HG02943 (cell line): ENCODE results near the gene CLHC1.
"Not testable (repeated sequence)": the region's sequence is repeated elsewhere in the genome, so short reads cannot be mapped to it uniquely, and the experiment has no call there.

Experiments used
- ATAC-seq: cut with Tn5 transposase; IDR thresholded peaks from one replicate; pipeline ENCODE4 v1.9.1; 2021; ENCODE audit warnings: mild to moderate bottlenecking, low read depth, moderate library complexity; ENCODE audit not compliant: unreplicated experiment

CLHC1 gene

DNA sequence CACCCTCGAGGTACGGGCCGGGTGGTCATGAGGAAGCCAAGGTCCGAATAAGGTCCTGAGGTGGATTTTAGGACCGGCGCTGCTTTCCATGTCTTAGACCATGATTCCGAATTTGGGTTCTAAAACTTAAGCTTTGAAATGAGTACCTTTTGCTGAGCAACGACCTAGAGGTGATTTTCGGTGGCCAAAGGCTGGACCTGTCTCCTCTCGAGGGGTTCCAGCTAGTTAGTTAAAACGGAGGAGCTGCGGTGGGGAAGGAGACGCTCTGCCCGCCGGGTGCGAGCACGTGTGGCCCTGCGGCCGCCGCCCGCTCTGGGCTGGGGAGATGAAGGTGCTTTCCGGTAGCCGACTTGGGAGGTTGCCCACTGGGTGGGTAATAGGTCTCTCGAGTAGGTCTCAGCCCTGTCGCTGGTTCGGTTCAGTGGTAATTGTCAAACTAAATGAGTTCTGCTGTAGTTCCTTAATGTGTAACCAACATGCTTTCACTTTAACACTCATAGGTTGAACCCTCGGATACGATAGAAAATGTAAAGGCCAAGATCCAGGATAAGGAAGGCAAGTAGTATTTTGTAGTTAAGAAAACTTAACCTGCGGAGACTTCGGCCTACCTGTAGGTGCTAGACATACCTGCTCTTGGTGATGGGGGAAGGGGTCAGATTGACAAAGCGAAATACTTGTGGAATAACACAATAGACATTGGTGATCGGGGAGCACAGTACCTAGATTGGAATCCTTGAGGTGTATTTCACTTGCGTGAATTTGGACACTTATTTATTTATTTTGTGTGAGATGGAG lies 967 bp upstream of the CLHC1 start:
- peak; percentile 31 for ATAC-seq

GRCh38 chr2:55231546-55232083 lies 478 bp downstream of the CLHC1 start:
- ATAC-seq, result no peak

DNA sequence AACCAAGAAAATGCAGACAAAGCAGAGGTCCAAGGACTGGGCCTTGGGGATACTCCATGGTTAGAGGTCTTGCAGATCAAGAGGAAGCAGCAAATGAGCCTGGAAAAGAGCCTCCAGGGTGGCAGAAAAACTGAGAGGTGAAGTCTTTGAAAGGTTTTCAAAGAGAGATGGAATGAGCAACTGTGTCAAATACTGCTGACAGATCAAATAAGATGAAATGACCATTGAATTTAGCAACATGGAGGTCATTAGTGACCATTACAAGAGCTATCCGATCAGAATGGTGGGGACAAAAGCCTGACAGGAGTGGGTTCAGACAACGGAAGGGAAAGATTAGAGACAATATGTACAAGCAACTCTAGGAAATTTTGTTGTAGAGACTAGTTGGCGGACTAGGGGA lies 1.5 kb downstream of the CLHC1 start:
- ATAC-seq, result no peak

DNA sequence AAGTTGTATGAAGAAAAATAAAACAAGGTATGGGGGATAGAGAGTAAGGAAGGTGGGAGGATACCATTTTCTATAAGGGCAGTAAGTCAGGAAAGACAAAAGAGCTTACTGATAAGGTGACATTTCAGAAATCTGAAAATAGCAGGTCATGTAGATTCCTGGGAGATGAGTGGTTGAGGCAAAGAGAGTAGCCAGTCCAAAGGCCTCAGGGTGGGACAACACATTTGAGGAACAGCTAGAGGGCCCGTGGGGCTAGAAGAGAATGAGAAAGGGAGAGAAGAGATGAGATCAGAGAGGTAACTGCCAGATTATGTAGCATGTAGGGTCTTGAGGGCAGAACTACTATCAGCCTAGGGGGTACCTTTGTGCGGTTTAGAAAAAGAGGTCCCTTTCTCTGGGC lies 2.9 kb downstream of the CLHC1 start:
- ATAC-seq, result no peak

- no peak for ATAC-seq
Observed at GRCh38 chr2:55228226-55228563, 3.9 kb downstream of the CLHC1 start.

GRCh38 chr2:55227437-55228225 lies 4.5 kb downstream of the CLHC1 start:
- not testable (repeated sequence) for ATAC-seq

DNA sequence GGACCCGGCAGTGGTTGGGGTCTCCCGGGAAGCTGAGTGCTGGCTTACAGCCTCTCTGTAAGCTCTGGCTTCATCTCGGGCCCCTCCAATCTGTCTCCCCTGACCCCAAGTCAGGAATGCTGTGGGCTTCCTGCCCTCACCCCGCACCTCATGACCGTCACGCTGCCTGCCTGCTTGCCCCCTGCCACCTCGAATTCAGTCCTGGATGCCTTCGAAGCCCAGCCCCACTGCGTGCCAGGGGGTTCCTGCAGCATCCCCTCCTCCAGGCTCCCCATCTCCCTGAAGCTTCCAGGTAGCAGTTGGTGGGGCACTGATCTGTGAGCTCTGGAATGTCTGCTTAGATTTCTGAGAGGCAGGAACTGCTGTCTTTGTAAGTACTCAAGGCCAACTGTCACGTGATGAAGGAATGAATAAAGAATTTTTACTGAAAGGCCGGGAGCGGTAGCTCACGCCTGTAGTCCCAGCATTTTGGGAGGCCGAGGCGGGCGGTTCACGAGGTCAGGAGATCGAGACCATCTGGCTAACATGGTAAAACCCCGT lies 6.5 kb downstream of the CLHC1 start:
- ATAC-seq, result no peak

DNA sequence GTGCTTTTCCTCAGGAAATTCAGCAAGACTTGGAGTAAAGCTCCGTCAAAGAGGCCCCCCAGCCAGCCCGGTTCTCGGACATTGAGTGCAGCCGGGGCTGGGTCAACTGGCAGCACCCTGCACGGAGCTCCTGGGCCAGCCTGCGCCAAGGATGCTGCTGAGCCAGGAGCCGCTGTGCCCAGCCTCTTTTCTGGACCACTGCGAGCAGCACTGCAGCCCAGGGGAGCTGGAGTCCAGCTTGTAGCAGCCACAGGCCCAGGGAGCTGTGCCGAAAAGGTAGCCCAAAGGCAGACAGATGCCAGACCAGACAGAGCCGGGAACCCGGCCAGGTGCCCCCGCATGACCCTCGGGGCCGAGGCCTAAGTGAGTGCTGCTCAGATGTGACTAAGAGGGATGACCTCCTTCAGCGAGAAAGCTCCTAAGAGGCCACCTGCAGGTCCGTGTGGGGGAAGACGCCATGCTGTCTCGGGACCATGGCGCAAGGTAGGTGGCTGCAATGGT lies 7.3 kb downstream of the CLHC1 start:
- ATAC-seq, result no peak

GRCh38 chr2:55223958-55224760 lies 7.9 kb downstream of the CLHC1 start:
- ATAC-seq, result no peak

GRCh38 chr2:55213822-55214221 lies 18.3 kb downstream of the CLHC1 start:
- ATAC-seq, result no peak

DNA sequence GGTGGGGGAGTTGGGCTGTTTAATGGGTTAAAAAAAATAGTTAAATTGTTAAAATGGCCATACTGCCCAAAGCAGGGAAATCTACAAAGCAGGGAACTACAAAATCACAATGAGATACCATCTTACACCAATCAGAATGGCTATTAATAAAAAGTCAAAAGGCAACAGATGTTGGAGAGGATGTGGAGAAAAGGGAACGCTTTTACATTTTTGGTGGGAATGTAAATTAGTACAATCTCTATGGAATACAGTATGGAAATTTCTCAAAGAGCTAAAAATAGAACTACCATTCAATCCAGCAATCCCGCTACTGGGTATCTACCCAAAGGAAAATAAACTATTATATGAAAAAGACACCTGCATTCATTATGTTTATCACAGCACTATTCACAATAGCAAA lies 27.1 kb downstream of the CLHC1 start:
- no peak for ATAC-seq

DNA sequence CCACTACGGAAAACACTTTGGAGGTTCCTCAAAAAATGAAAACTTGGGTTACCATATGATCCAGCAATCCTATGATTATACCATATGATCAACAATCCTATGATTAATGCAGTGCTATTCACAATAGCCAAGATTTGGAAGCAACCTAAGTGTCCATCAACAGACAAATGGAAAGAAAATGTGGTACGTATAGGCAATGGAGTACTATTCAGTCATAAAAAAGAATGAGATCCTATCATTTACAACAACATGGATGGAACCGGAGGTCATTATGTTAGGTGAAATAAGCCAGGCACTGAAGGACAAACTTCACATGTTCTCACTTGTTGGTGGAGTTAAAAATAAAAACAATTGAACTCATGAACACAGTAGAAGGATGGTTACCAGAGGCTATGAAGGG lies 27.6 kb downstream of the CLHC1 start:
- no peak for ATAC-seq

DNA sequence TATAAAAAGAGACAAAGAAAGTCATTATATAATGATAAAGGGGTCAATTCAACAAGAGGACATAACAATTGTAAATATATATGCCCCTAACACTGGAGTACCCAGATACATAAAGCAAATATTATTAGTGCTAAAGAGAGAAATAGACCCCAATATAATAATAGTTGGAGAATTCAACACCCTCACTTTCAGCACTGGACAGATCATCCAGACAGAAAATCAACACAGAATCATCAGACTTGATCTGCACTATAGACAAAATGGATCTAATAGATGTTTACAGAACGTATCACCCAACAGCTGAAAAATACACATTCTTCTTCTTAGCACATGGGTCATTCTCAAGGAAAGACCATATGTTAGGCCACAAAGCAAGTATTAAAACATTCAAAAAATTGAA lies 31.7 kb downstream of the CLHC1 start:
- ATAC-seq, result no peak

GRCh38 chr2:55196526-55196925 lies 35.6 kb downstream of the CLHC1 start:
- ATAC-seq, result no peak

DNA sequence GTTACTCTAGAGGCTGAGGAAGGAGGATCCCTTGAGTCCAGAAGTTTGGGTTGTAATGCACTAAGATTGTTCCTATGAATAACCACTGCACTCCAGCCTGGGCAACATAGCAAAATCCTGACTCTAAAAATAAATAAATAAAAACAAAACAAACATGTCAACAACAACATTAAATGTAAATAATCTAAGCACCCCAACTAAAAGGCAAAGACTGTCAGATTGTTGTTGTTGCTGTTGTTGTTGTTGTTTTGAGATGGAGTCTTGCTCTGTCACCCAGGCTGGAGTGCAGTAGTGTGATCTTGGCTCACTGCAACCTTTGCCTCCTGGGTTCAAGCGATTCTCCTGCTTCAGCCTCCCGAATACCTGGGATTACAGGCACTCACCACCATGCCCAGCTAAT lies 40.2 kb downstream of the CLHC1 start:
- ATAC-seq, result not testable (repeated sequence)

DNA sequence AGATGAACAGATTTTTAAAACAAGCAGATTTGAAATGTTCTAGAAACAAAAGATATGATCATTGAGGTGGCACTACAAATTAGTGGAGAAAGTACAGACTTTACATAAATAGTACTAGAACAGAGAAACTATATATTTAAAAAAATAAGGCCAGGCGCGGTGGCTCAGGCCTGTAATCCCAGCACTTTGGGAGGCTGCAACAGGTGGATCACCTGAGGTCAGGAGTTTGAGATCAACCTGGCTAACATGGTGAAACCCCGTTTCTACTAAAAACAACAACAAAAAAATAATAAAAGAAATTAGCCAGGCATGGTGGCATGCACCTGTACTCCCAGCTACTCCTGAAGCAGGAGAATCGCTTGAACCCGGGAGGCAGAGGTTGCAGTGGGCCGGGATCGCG lies 45.3 kb downstream of the CLHC1 start:
- not testable (repeated sequence) for ATAC-seq

- no peak for ATAC-seq
Observed at GRCh38 chr2:55180374-55180773, 51.7 kb downstream of the CLHC1 start.

DNA sequence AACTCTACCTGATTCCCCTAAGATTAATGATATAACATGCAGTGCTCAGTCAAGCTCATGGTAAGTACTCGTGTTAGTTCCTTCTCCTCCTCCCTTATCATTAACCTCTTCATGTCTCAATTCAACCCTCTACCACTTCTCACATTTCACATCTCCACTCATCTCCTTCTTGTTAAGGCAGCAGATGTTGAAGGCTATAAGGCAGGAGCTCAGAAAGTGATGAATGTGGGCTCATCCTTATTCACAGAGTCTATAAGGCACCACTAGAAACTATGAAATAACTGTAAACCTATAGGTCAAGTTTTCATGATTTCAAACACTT lies 56.0 kb downstream of the CLHC1 start:
- ATAC-seq, result no peak

GRCh38 chr2:55175254-55176093 lies 56.6 kb downstream of the CLHC1 start:
- ATAC-seq, result no peak
